Panc1 (cell line): ENCODE data around the gene PAQR7.

Experiments used
- POLR2AphosphoS5 ChIP-seq: IDR thresholded peaks from 2 replicates; pipeline ENCODE4 v1.6.1; 2012; ENCODE audit warnings: mild to moderate bottlenecking, low read depth, low read length, moderate library complexity
- SIN3A ChIP-seq: IDR thresholded peaks from 2 replicates; pipeline ENCODE4 v1.6.1; 2012; ENCODE audit warnings: low read depth, mild to moderate bottlenecking, low read length, moderate library complexity, borderline replicate concordance; ENCODE audit not compliant: insufficient read depth
- TF ChIP-seq, protein P1 (sequence below): fragments of 450-650 bp; IDR thresholded peaks from 2 replicates; pipeline ENCODE4 v1.5.1; 2017; ENCODE audit warnings: mild to moderate bottlenecking

GRCh38 chr1:25870614-25871013 lies 4.9 kb downstream of the PAQR7 start:
- TF ChIP-seq, protein P1, sequence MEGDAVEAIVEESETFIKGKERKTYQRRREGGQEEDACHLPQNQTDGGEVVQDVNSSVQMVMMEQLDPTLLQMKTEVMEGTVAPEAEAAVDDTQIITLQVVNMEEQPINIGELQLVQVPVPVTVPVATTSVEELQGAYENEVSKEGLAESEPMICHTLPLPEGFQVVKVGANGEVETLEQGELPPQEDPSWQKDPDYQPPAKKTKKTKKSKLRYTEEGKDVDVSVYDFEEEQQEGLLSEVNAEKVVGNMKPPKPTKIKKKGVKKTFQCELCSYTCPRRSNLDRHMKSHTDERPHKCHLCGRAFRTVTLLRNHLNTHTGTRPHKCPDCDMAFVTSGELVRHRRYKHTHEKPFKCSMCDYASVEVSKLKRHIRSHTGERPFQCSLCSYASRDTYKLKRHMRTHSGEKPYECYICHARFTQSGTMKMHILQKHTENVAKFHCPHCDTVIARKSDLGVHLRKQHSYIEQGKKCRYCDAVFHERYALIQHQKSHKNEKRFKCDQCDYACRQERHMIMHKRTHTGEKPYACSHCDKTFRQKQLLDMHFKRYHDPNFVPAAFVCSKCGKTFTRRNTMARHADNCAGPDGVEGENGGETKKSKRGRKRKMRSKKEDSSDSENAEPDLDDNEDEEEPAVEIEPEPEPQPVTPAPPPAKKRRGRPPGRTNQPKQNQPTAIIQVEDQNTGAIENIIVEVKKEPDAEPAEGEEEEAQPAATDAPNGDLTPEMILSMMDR = no peak
- TF ChIP-seq POLR2AphosphoS5 (no peak), SIN3A (no peak)
